Liver (tissue), 3 donors: ENCODE results near the gene CPLX4.

Experiments used
- ATF3 ChIP-seq: IDR thresholded peaks from 2 replicates; pipeline ENCODE4 v1.6.1; 2016; ENCODE audit warnings: antibody characterized with exemption
- CTCF ChIP-seq: fragments of 150-350 bp; IDR thresholded peaks from 2 replicates; pipeline ENCODE4 v1.5.1; 2017; ENCODE audit warnings: improper control_type of control experiment, low read depth, low read length; ENCODE audit not compliant: missing input control
- JUND ChIP-seq, 2 donors: IDR thresholded peaks; 2 replicates each; pipeline ENCODE4 v1.6.1; 2016; ENCODE audit warnings: antibody characterized with exemption in 2 of 2
- MAX ChIP-seq: IDR thresholded peaks from 2 replicates; pipeline ENCODE4 v1.6.1; 2016; ENCODE audit warnings: antibody characterized with exemption
- REST ChIP-seq: IDR thresholded peaks from 2 replicates; pipeline ENCODE4 v1.6.1; 2016; ENCODE audit warnings: antibody characterized with exemption, mild to moderate bottlenecking
- SP1 ChIP-seq: IDR thresholded peaks from 2 replicates; pipeline ENCODE4 v1.6.1; 2018; ENCODE audit warnings: antibody characterized with exemption, mild to moderate bottlenecking
- TAF1 ChIP-seq: conservative IDR thresholded peaks from 2 replicates; pipeline ENCODE4 v1.6.1; 2016; ENCODE audit warnings: antibody characterized with exemption, mild to moderate bottlenecking
- ZBTB33 ChIP-seq: IDR thresholded peaks from 2 replicates; pipeline ENCODE4 v1.6.1; 2016; ENCODE audit warnings: antibody characterized with exemption
- donor health status: healthy.
- donor health status: healthy.

GRCh38 chr18:59279193-59279592 lies 39.3 kb downstream of the CPLX4 start:
- TF ChIP-seq CTCF (no peak), MAX (no peak), SP1 (no peak), REST (no peak), TAF1 (no peak), ZBTB33 (no peak), ATF3 (no peak), JUND (IDR thresholded peaks at IDR 0.05) (no peak)
